Neural cell (in vitro differentiated cells): ENCODE results near the gene TRAPPC6A. TPM values are rescaled to one million over a fixed set of nuclear protein-coding genes. Genes with fewer than 3 reads are reported as not detected.

Experiments
- H2AFZ ChIP-seq: fragments of 200-600, 300-800 bp; sonication (generic), shearing (Covaris generic); 2 replicates; pipeline ENCODE4 v1.6.0; 2014; ENCODE audit warnings: low read depth, mild to moderate bottlenecking, antibody characterized with exemption, low read length, moderate library complexity
- H3F3A ChIP-seq: fragments of 200-600 bp; shearing (Covaris generic); 2 replicates; pipeline ENCODE4 v1.6.1; 2016; ENCODE audit warnings: mild to moderate bottlenecking, moderate library complexity, mixed read lengths, antibody characterized with exemption, low read length; ENCODE audit not compliant: insufficient read depth, poor library complexity, severe bottlenecking
- H3K27ac ChIP-seq: fragments of 200-600, 300-800 bp; sonication (generic), shearing (Covaris generic); 2 replicates; pipeline ENCODE4 v1.5.1; 2014; ENCODE audit warnings: mild to moderate bottlenecking, low read length, moderate library complexity
- H3K27me3 ChIP-seq: fragments of 300-800, 200-600 bp; sonication (generic), shearing (Covaris generic); 2 replicates; pipeline ENCODE4 v1.6.0; 2014; ENCODE audit warnings: mild to moderate bottlenecking, low read depth, low read length, moderate library complexity; ENCODE audit not compliant: insufficient read depth
- H3K36me3 ChIP-seq: fragments of 300-800, 200-600 bp; sonication (generic), shearing (Covaris generic); 2 replicates; pipeline ENCODE4 v1.5.1; 2014; ENCODE audit warnings: mild to moderate bottlenecking, antibody characterized with exemption, low read length, moderate library complexity; ENCODE audit not compliant: insufficient read depth
- H3K4me2 ChIP-seq: fragments of 300-800, 200-600 bp; sonication (generic), shearing (Covaris generic); 2 replicates; pipeline ENCODE4 v1.6.0; 2014; ENCODE audit warnings: mild to moderate bottlenecking, low read length
- H3K4me3 ChIP-seq: fragments of 300-800, 200-600 bp; sonication (generic), shearing (Covaris generic); 2 replicates; pipeline ENCODE4 v1.5.1; 2014; ENCODE audit warnings: mild to moderate bottlenecking, low read length, moderate library complexity
- H3K79me2 ChIP-seq: fragments of 200-600 bp; shearing (Covaris generic); replicated peaks from 2 replicates; pipeline ENCODE4 v1.6.0; 2014; ENCODE audit warnings: mild to moderate bottlenecking, low read length, moderate library complexity; ENCODE audit not compliant: insufficient read depth
- H3K9ac ChIP-seq: fragments of 300-800, 200-600 bp; sonication (generic), shearing (Covaris generic); 2 replicates; pipeline ENCODE4 v1.6.1; 2016; ENCODE audit warnings: mild to moderate bottlenecking, low read length, mixed read lengths
- H3K9me2 ChIP-seq: fragments of 200-600 bp; shearing (Covaris generic); 2 replicates; pipeline ENCODE4 v1.6.1; 2016; ENCODE audit warnings: mild to moderate bottlenecking, low read length, mixed read lengths; ENCODE audit not compliant: insufficient read depth
- H3K9me3 ChIP-seq: fragments of 200-600, 300-800 bp; sonication (generic), shearing (Covaris generic); 2 replicates; pipeline ENCODE4 v1.6.1; 2016; ENCODE audit warnings: mild to moderate bottlenecking, mixed run types, low read length, moderate library complexity, mixed read lengths
- H4K20me1 ChIP-seq: fragments of 200-600 bp; shearing (Covaris generic); 2 replicates; pipeline ENCODE4 v1.6.1; 2016; ENCODE audit warnings: mild to moderate bottlenecking, mixed run types; ENCODE audit not compliant: insufficient read depth
- CTCF ChIP-seq: fragments of 450-650 bp; IDR thresholded peaks from 2 replicates; pipeline ENCODE4 v1.5.1; 2014; ENCODE audit warnings: antibody characterized with exemption, mild to moderate bottlenecking, moderate library complexity; ENCODE audit not compliant: poor library complexity, severe bottlenecking
- EP300 ChIP-seq: fragments of 450-650 bp; conservative IDR thresholded peaks from 2 replicates; pipeline ENCODE4 v1.6.1; 2014; ENCODE audit warnings: antibody characterized with exemption, mild to moderate bottlenecking, moderate library complexity; ENCODE audit not compliant: poor library complexity, severe bottlenecking
- EZH2 ChIP-seq: fragments of 200-600, 300-800 bp; shearing (Covaris generic), sonication (generic); IDR thresholded peaks from 2 replicates; pipeline ENCODE4 v1.6.1; 2014; ENCODE audit warnings: antibody characterized with exemption, low read length, borderline replicate concordance, mild to moderate bottlenecking; ENCODE audit not compliant: insufficient read depth, poor library complexity, severe bottlenecking
- MXI1 ChIP-seq: fragments of 450-650 bp; conservative IDR thresholded peaks from 2 replicates; pipeline ENCODE4 v1.6.1; 2014; ENCODE audit warnings: antibody characterized with exemption, mild to moderate bottlenecking; ENCODE audit not compliant: poor library complexity, severe bottlenecking
- POLR2AphosphoS5 ChIP-seq: IDR thresholded peaks from 2 replicates; pipeline ENCODE4 v1.6.1; 2012
- RAD21 ChIP-seq: fragments of 450-650 bp; conservative IDR thresholded peaks from 2 replicates; pipeline ENCODE4 v1.6.1; 2014; ENCODE audit warnings: antibody characterized with exemption, mild to moderate bottlenecking, moderate library complexity
- REST ChIP-seq: IDR thresholded peaks from 2 replicates; pipeline ENCODE4 v1.6.1; 2012; ENCODE audit warnings: borderline replicate concordance
- SMC3 ChIP-seq: fragments of 450-650 bp; conservative IDR thresholded peaks from 2 replicates; pipeline ENCODE4 v1.6.1; 2014; ENCODE audit warnings: antibody characterized with exemption, mild to moderate bottlenecking, moderate library complexity; ENCODE audit not compliant: poor library complexity
- TAF1 ChIP-seq: IDR thresholded peaks from 2 replicates; pipeline ENCODE4 v1.6.1; 2012; ENCODE audit warnings: low read depth
- polyA plus RNA-seq: library from polyadenylated mRNA; depleted of rRNA; stranded (reverse); fragments of >200 nt; gene quantifications from 2 replicates; pipeline ENCODE4 v1.2.3, GENCODE V29; 2014

The TRAPPC6A gene
- polyA plus RNA-seq, 1 donor from 2014 or later = 48.5 TPM

- Histone ChIP-seq H3K9me2 (no peaks in the 10 kb centered on the region), H3K79me2 (no peaks in the 10 kb centered on the region), H3K9me3 (no peaks in the 10 kb centered on the region), H4K20me1 (no peaks in the 10 kb centered on the region), H3K27me3 (no peaks in the 10 kb centered on the region), H2AFZ (no peak overlapping the region), H3K9ac (no peak overlapping the region), H3K36me3 (no peaks in the 10 kb centered on the region), H3K27ac (no peak overlapping the region), H3K4me3 (no peak overlapping the region), H3K4me2 (no peak overlapping the region), H3F3A (no peaks in the 10 kb centered on the region)
- TF ChIP-seq TAF1 (no peak), CTCF (no peak), RAD21 (no peak), REST (no peak), EP300 (no peak), SMC3 (no peak), POLR2AphosphoS5 (no peak), EZH2 (no peak), MXI1 (no peak)
Observed at GRCh38 chr19:45163751-45164460, 14.1 kb downstream of the TRAPPC6A start.

- no peaks in the 10 kb centered on the region for H3K79me2 ChIP-seq
- TF ChIP-seq CTCF = no peak
- TF ChIP-seq POLR2AphosphoS5 = no peak
- TF ChIP-seq RAD21 = no peak
- no peak for TF ChIP-seq TAF1
- TF ChIP-seq EP300 = no peak
- no peak for TF ChIP-seq EZH2
- TF ChIP-seq MXI1 = no peak
- TF ChIP-seq REST = no peak
- TF ChIP-seq SMC3 = no peak
- no peak overlapping the region for H2AFZ ChIP-seq
- no peak overlapping the region for H3K4me2 ChIP-seq
- H3K36me3 ChIP-seq = no peaks in the 10 kb centered on the region
- H3K9me3 ChIP-seq = no peaks in the 10 kb centered on the region
- no peak overlapping the region for H3K4me3 ChIP-seq
- H4K20me1 ChIP-seq = no peaks in the 10 kb centered on the region
- no peaks in the 10 kb centered on the region for H3K9me2 ChIP-seq
- no peaks in the 10 kb centered on the region for H3K27me3 ChIP-seq
- H3K27ac ChIP-seq = no peak overlapping the region
- no peak overlapping the region for H3K9ac ChIP-seq
- H3F3A ChIP-seq = no peaks in the 10 kb centered on the region
Observed at GRCh38 chr19:45163156-45163555, 14.9 kb downstream of the TRAPPC6A start.
